Glutamatergic neuron (in vitro differentiated cells): ENCODE measurements around the gene C10orf71. TPM values are rescaled to one million over a fixed set of nuclear protein-coding genes. Genes with fewer than 3 reads are reported as not detected.

ENCODE experiments used
- DNase-seq: peaks from one replicate; pipeline ENCODE4 v3.0.0; 2022
- H3K27ac Mint-ChIP-seq: one replicate; pipeline ENCODE4 v1.8.0; 2020; ENCODE audit warnings: mild to moderate bottlenecking, mixed read lengths, inconsistent platforms; ENCODE audit not compliant: unreplicated experiment
- H3K27me3 Mint-ChIP-seq: one replicate; pipeline ENCODE4 v1.8.0; 2020; ENCODE audit warnings: mild to moderate bottlenecking, moderate library complexity, mixed read lengths, inconsistent platforms; ENCODE audit not compliant: unreplicated experiment
- H3K36me3 Mint-ChIP-seq: one replicate; pipeline ENCODE4 v1.8.0; 2020; ENCODE audit warnings: mild to moderate bottlenecking, mixed read lengths, inconsistent platforms; ENCODE audit not compliant: unreplicated experiment
- H3K4me1 Mint-ChIP-seq: one replicate; pipeline ENCODE4 v1.8.0; 2020; ENCODE audit warnings: mild to moderate bottlenecking, low read depth, mixed read lengths, inconsistent platforms; ENCODE audit not compliant: unreplicated experiment
- H3K4me3 Mint-ChIP-seq: one replicate; pipeline ENCODE4 v1.8.0; 2020; ENCODE audit warnings: mild to moderate bottlenecking, mixed read lengths, inconsistent platforms; ENCODE audit not compliant: unreplicated experiment
- H3K9me3 Mint-ChIP-seq: one replicate; pipeline ENCODE4 v1.8.0; 2020; ENCODE audit warnings: mild to moderate bottlenecking, moderate library complexity, mixed read lengths, inconsistent platforms; ENCODE audit not compliant: unreplicated experiment
- total RNA-seq: library from RNA; stranded (reverse); fragmentation: NEBNext Ultra II Directional; extraction: Animal tissue kit (Norgen Biotek cat#: 25700); gene quantifications from one replicate; pipeline ENCODE4 v1.2.1, GENCODE V29; 2021; ENCODE audit not compliant: unreplicated experiment
- TF ChIP-seq, protein P1 (sequence below): fragments of 200-600 bp; sonication (generic); IDR thresholded peaks from one replicate; pipeline ENCODE4 v1.5.0; 2021; ENCODE audit not compliant: partially characterized antibody, unreplicated experiment

Gene C10orf71
- total RNA-seq, 1 donor from 2014 or later: 0.12 TPM

DNA sequence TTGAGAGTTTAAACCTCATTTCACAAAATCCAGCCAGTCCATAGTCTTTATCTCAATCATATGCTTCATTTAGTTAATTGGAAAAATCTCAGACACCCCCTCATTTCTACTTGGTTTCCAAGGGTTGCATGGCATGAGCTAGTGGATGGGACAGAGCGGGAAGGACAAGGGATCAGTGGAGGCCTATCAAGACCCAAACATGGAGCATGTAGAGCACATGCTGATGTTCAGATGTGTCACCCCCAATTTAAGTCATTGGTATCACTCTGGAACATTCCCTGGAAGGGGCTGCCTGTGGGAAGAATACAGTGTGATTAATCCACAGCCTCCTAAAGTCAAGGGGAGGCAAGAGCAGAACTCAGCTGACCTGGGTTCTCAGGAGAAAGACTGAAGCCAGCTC lies 2.3 kb downstream of the C10orf71 start:
- DNase-seq: no peak
- Mint-ChIP-seq H3K27me3 (peaks cover 8% of the 10 kb centered on the region), H3K36me3 (no peaks in the 10 kb centered on the region), H3K4me3 (no peak overlapping the region), H3K9me3 (peaks cover 3% of the 10 kb centered on the region), H3K27ac (no peak overlapping the region), H3K4me1 (peaks cover 37% of the 10 kb centered on the region)
- TF ChIP-seq, protein P1, sequence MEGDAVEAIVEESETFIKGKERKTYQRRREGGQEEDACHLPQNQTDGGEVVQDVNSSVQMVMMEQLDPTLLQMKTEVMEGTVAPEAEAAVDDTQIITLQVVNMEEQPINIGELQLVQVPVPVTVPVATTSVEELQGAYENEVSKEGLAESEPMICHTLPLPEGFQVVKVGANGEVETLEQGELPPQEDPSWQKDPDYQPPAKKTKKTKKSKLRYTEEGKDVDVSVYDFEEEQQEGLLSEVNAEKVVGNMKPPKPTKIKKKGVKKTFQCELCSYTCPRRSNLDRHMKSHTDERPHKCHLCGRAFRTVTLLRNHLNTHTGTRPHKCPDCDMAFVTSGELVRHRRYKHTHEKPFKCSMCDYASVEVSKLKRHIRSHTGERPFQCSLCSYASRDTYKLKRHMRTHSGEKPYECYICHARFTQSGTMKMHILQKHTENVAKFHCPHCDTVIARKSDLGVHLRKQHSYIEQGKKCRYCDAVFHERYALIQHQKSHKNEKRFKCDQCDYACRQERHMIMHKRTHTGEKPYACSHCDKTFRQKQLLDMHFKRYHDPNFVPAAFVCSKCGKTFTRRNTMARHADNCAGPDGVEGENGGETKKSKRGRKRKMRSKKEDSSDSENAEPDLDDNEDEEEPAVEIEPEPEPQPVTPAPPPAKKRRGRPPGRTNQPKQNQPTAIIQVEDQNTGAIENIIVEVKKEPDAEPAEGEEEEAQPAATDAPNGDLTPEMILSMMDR: no peak

- H3K27ac Mint-ChIP-seq: no peak overlapping the region
- TF ChIP-seq, protein P1: no peak
- DNase-seq: no peak
- H3K9me3 Mint-ChIP-seq: peaks cover 3% of the 10 kb centered on the region
- peaks cover 8% of the 10 kb centered on the region for H3K27me3 Mint-ChIP-seq
- H3K4me3 Mint-ChIP-seq: no peak overlapping the region
- H3K36me3 Mint-ChIP-seq: no peaks in the 10 kb centered on the region
- peaks cover 35% of the 10 kb centered on the region for H3K4me1 Mint-ChIP-seq
Measured at GRCh38 chr10:49302088-49302487, 3.1 kb downstream of the C10orf71 start.

- Mint-ChIP-seq H3K27me3 (peaks cover 8% of the 10 kb centered on the region), H3K9me3 (peaks cover 6% of the 10 kb centered on the region), H3K4me3 (no peak overlapping the region), H3K4me1 (peaks cover 28% of the 10 kb centered on the region), H3K36me3 (no peaks in the 10 kb centered on the region), H3K27ac (no peak overlapping the region)
- TF ChIP-seq, protein P1: no peak
- no peak for DNase-seq
Measured at GRCh38 chr10:49303711-49304110, 4.7 kb downstream of the C10orf71 start.

DNA sequence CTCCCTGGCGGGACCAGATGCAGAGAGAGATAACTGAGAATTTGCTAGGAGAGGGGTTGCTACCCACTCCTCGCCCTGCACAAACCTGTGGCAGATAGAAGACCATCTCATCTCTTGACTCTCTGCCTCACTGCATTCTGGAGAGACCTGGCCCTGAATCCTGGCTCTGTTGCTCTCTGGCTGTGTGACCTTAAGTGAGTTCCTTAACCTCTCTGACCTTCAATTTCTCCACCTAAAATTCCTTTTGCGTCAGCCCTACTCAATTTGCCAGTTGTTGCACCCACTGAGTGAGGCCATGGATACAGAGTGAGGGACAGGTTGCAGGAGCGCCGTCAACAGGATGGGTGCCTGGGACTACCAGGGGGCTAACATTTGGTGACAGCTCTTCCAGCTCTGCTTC lies 5.2 kb downstream of the C10orf71 start:
- TF ChIP-seq, protein P1: no peak
- Mint-ChIP-seq H3K27ac (no peak overlapping the region), H3K4me1 (peaks cover 24% of the 10 kb centered on the region), H3K36me3 (no peaks in the 10 kb centered on the region), H3K27me3 (peaks cover 7% of the 10 kb centered on the region), H3K9me3 (peaks cover 6% of the 10 kb centered on the region), H3K4me3 (no peak overlapping the region)
- DNase-seq: no peak

- TF ChIP-seq, protein P1: no peak
- H3K36me3 Mint-ChIP-seq: peaks cover 3% of the 10 kb centered on the region
- H3K4me3 Mint-ChIP-seq: no peak overlapping the region
- H3K9me3 Mint-ChIP-seq: peaks cover 6% of the 10 kb centered on the region
- no peak overlapping the region for H3K27ac Mint-ChIP-seq
- H3K27me3 Mint-ChIP-seq: peaks cover 4% of the 10 kb centered on the region
- peaks cover 6% of the 10 kb centered on the region for H3K4me1 Mint-ChIP-seq
- no peak for DNase-seq
Measured at GRCh38 chr10:49307921-49308320, 9.0 kb downstream of the C10orf71 start.
